Stimulated activated naive CD4-positive, alpha-beta T cell treated with Interleukin-2 at 50 U/mL for 16 hours (primary cell): ENCODE measurements around the gene SLC5A5.

Experiments
- DNase-seq: peaks from one replicate; lab custom pipeline; 2025; lab: John Stamatoyannopoulos, UW

Gene SLC5A5

GRCh38 chr19:17871878-17872250, at the start of gene SLC5A5:
SLC5A5 (plus strand) TSS chr19:17871945; CDS start chr19:17872320, 375 bp downstream.
- DNase-seq: no peak

- DNase-seq: no peak
Observed at GRCh38 chr19:17824339-17824738, 47.4 kb upstream of the SLC5A5 start.

GRCh38 chr19:17826508-17827056, 45.2 kb upstream of the SLC5A5 start:
- no peak for DNase-seq

GRCh38 chr19:17829855-17830566, 41.7 kb upstream of the SLC5A5 start:
- no peak for DNase-seq

- DNase-seq: peak; percentile 42
Observed at GRCh38 chr19:17830567-17831418, 41.0 kb upstream of the SLC5A5 start.

- DNase-seq: no peak
Observed at GRCh38 chr19:17831419-17831888, 40.3 kb upstream of the SLC5A5 start.

- DNase-seq: no peak
Observed at GRCh38 chr19:17832443-17833208, 39.1 kb upstream of the SLC5A5 start.

- no peak for DNase-seq
Observed at GRCh38 chr19:17834350-17835181, 37.2 kb upstream of the SLC5A5 start.

GRCh38 chr19:17835182-17836006, 36.4 kb upstream of the SLC5A5 start:
- no peak for DNase-seq

GRCh38 chr19:17836530-17836929, 35.2 kb upstream of the SLC5A5 start:
- DNase-seq: no peak

GRCh38 chr19:17837972-17838371, 33.8 kb upstream of the SLC5A5 start:
- DNase-seq: no peak

GRCh38 chr19:17840019-17840418, 31.7 kb upstream of the SLC5A5 start:
- no peak for DNase-seq

- no peak for DNase-seq
Observed at GRCh38 chr19:17841371-17841809, 30.4 kb upstream of the SLC5A5 start.

- peak; percentile 15 for DNase-seq
Observed at GRCh38 chr19:17841810-17842662, 29.7 kb upstream of the SLC5A5 start.

GRCh38 chr19:17842663-17843291, 29.0 kb upstream of the SLC5A5 start:
- no peak for DNase-seq

- DNase-seq: no peak
Observed at GRCh38 chr19:17843292-17843827, 28.4 kb upstream of the SLC5A5 start.

GRCh38 chr19:17843908-17844490, 27.7 kb upstream of the SLC5A5 start:
- DNase-seq: no peak

- peak; percentile 21 for DNase-seq
Observed at GRCh38 chr19:17846146-17846545, 25.6 kb upstream of the SLC5A5 start.
